BJ (cell line): ENCODE data around the gene SLC25A48. TPM values are rescaled to one million over a fixed set of nuclear protein-coding genes. Genes with fewer than 3 reads are reported as not detected.

Experiments used
- CTCF ChIA-PET: fragments of 350-600 bp; formaldehyde crosslinking; extraction: SDS; loops from one replicate; lab custom pipeline; 2021; ENCODE audit warnings: antibody characterized with exemption, inconsistent platforms; lab: Yijun Ruan, JAX
- POLR2A ChIA-PET: fragments of 300-600 bp; sonication (Branson Sonifier 250); formaldehyde crosslinking; extraction: SDS; loops from one replicate; lab custom pipeline; 2021; ENCODE audit warnings: antibody characterized with exemption; lab: Charles Lee
- DNase-seq: peaks from one replicate; pipeline ENCODE4 v3.0.0-alpha.2; 2011; ENCODE audit warnings: low read depth
- H3K27me3 ChIP-seq: 2 replicates; pipeline ENCODE4 v1.6.0; 2011; ENCODE audit warnings: low read length; ENCODE audit not compliant: control insufficient read depth, insufficient read depth
- H3K36me3 ChIP-seq: 2 replicates; pipeline ENCODE4 v1.5.1; 2011; ENCODE audit warnings: low read length; ENCODE audit not compliant: control insufficient read depth, insufficient read depth
- H3K4me3 ChIP-seq: 2 replicates; pipeline ENCODE4 v1.5.1; 2011; ENCODE audit warnings: low read depth, mild to moderate bottlenecking, control low read depth, low read length
- CTCF ChIP-seq: IDR thresholded peaks from 2 replicates; pipeline ENCODE4 v1.5.1; 2011; ENCODE audit warnings: low read depth, mild to moderate bottlenecking, control low read depth, inconsistent platforms, low read length, moderate library complexity; ENCODE audit not compliant: insufficient read depth
- polyA plus RNA-seq: library from polyadenylated mRNA; depleted of rRNA; stranded (reverse); fragments of >200 nt; gene quantifications from 2 replicates; pipeline ENCODE4 v1.2.3, GENCODE V29; 2011

Gene SLC25A48
- polyA plus RNA-seq, 1 experiment = not detected

GRCh38 chr5:135813758-135814157, 20.7 kb upstream of the SLC25A48 start:
- TF ChIP-seq CTCF = no peak
- ChIA-PET POLR2A (no interaction called here), CTCF (interaction anchor here (2.1 kb wide), 1 partner anchor 16 kb away, joined by 10 read pairs; no protein-coding TSS in a partner anchor)
- no peaks in the 10 kb centered on the region for H3K36me3 ChIP-seq
- no peak overlapping the region for H3K4me3 ChIP-seq
- no peaks in the 10 kb centered on the region for H3K27me3 ChIP-seq
- DNase-seq = no peak

GRCh38 chr5:135814316-135814715, 20.1 kb upstream of the SLC25A48 start:
- H3K27me3 ChIP-seq = no peaks in the 10 kb centered on the region
- no peak for DNase-seq
- no peak for TF ChIP-seq CTCF
- ChIA-PET POLR2A (no interaction called here), CTCF (no interaction called here)
- H3K36me3 ChIP-seq = no peaks in the 10 kb centered on the region
- no peak overlapping the region for H3K4me3 ChIP-seq

- DNase-seq = no peak
- TF ChIP-seq CTCF = no peak
- POLR2A ChIA-PET = no interaction called here
- Histone ChIP-seq H3K27me3 (no peaks in the 10 kb centered on the region), H3K4me3 (no peak overlapping the region), H3K36me3 (no peaks in the 10 kb centered on the region)
- CTCF ChIA-PET = no interaction called here
Observed at GRCh38 chr5:135814812-135815211, 19.7 kb upstream of the SLC25A48 start.

DNA sequence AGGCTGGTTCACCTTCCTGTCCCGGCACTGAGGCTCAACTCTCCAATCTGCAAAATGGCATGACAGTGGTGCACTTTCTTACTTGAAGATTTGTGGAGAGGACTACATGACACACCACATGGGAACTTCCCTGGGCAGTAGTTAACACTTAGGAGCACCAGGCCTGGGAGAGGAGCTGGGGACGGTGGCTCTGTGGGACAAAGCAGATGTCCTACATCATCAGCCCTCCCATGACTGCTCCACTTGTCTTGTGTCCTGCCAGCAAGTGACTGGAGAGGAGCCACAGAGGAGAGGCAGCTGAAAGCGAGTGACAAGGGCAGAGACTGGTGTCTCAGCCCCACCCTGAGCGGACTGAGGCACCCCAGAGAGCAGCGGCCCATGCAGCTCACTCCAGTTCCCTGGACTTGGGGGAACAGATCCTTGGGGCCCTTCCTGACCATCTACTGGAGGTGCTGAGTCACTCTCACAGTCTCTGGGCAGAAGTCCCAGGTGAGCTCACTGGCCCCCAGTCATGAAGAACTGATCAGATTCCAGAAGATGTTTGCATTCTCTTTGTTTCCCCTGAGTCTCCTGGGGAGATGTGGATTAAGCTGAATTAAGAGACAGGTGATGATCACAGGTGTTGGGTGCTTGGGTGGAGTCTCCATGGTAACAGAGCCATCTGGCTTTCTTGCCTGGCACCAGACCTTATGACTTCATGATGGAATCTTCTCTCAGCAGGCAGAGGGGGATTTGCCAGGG, 13.2 kb upstream of the SLC25A48 start:
- ChIA-PET CTCF (interaction anchor here (2.0 to 5.9 kb wide), 3 partner anchors 8 to 254 kb away, joined by 4 to 39 read pairs (median 6); partner anchors contain the start of gene SLC25A48), POLR2A (no interaction called here)
- no peak overlapping the region for H3K4me3 ChIP-seq
- no peak for TF ChIP-seq CTCF
- H3K27me3 ChIP-seq = no peaks in the 10 kb centered on the region; the same call in 1 of the 2 replicates
- DNase-seq = no peak
- H3K36me3 ChIP-seq = no peaks in the 10 kb centered on the region

DNA sequence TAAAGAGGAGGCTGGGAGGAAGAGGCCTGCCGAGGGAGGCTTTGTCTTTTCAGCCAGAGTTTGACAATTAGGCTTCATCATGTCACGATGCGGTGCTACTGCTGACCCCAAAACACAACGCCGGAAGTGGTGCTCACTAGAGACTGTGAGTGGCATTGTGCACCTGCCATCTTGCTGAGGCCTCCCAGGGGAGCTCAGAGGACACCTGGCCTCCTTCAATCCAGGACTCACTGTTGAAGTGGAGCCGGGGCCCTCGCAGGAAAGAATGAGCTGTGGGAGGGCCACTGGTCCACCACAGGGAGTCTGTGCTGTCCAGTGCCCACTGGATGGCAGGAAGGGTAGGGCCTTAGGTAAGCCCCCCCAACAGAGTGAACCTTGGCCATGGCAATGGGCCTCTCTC, 12.7 kb upstream of the SLC25A48 start:
- TF ChIP-seq CTCF = no peak
- POLR2A ChIA-PET = no interaction called here
- Histone ChIP-seq H3K27me3 (no peaks in the 10 kb centered on the region; the same call in 1 of the 2 replicates), H3K4me3 (no peak overlapping the region), H3K36me3 (no peaks in the 10 kb centered on the region)
- no peak for DNase-seq
- CTCF ChIA-PET = interaction anchor here (2.0 to 5.9 kb wide), 3 partner anchors 7 to 255 kb away, joined by 4 to 39 read pairs (median 6); partner anchors contain the start of gene SLC25A48
